ENCODE measurements around the gene WDFY4. TPM values are rescaled to one million over a fixed set of nuclear protein-coding genes. Genes with fewer than 3 reads are reported as not detected.

WDFY4 gene
- total RNA-seq, 1 donor from 2014 or later, result not detected

DNA sequence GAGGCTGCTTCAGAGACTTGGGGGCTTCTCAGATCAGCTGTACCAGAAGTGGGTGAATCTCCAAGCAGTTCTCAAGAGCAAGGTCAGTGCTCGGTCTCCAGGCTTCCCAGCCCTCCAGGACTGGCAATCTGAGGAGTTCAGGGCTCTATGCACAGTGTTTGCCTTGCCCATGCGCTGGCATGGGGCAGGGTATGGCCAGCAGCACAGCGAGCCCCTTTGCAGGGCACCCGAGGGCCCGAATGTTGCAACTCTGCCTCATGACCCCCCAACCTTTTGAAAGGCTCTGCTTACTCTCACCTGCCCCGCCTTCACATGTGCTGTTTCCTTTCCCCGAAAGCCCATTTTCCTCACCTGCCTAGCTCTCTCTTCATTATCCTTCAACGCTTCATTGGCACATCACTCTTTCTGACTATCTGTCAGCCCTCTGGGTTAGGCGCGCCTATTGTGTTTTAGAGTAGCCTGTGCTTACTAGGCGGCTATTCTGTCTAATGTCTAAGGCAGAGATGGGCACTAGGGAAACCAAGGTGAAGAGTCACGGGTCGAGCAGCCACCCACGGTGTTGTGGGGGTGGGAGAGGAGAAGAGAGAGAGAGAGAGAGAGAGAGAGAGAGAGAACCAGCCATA is 83.6 kb downstream of the WDFY4 start:
- H3F3A ChIP-seq (ENCODE audit: low read depth), result no peaks in the 10 kb centered on the region

DNA sequence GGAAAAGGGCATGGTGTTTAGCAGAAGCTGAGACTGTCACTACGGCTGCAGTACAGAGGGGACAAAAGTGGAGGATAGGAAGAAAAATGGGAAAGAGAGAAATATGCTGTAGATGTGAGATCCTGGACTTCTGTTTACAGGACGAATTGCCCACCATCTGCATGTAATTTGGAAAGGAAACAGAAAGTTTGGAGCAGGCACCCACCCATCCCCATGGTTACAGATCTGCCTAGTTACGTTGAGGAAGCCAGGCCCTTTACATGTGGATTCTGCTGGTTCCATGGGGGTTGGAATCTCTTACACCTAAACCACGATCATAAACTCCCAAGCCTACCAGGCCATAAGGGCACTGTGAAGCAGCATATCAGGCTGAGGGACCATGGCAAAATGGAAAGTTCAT is 84.3 kb downstream of the WDFY4 start:
- no peak overlapping the region for H3K9ac ChIP-seq
- no peaks in the 10 kb centered on the region for H3K27me3 ChIP-seq
- H3K4me1 Mint-ChIP-seq, result no peaks in the 10 kb centered on the region
- no peaks in the 10 kb centered on the region for H3F3A ChIP-seq (ENCODE audit: low read depth)
- no peak overlapping the region for H2AFZ ChIP-seq (replicated peaks)
- H3K9me3 ChIP-seq (ENCODE audit: low read depth), result no peaks in the 10 kb centered on the region
- DNase-seq (ENCODE audit: low spot score), result no peak
- no peak overlapping the region for H3K4me3 Mint-ChIP-seq
- no peak overlapping the region for H3K27ac ChIP-seq
- no peak overlapping the region for H3K4me3 ChIP-seq
- no peaks in the 10 kb centered on the region for H3K9me3 Mint-ChIP-seq
- no peaks in the 10 kb centered on the region for H4K20me1 ChIP-seq (ENCODE audit: low read depth)
- H3K36me3 Mint-ChIP-seq, result no peaks in the 10 kb centered on the region
- H3K79me2 ChIP-seq (ENCODE audit: low read depth), result no peaks in the 10 kb centered on the region
- peaks cover 5% of the 10 kb centered on the region for H3K27me3 Mint-ChIP-seq (ENCODE audit: insufficient read depth, low read depth)
- no peak overlapping the region for H3K4me2 ChIP-seq
- H3K4me1 ChIP-seq, result peaks cover 4% of the 10 kb centered on the region
- TF ChIP-seq EZH2 (IDR thresholded peaks at IDR 0.05), result no peak
- no peak for TF ChIP-seq CTCF (IDR thresholded peaks at IDR 0.05)
- TF ChIP-seq EZH2phosphoT487 (IDR thresholded peaks at IDR 0.05), result no peak
- H3K36me3 ChIP-seq, result no peaks in the 10 kb centered on the region
- H3K27ac Mint-ChIP-seq, result no peak overlapping the region

More for the DNA sequence above, 83.6 kb downstream of the WDFY4 start:
- Histone ChIP-seq H3K36me3 (no peaks in the 10 kb centered on the region), H3K4me1 (peaks cover 4% of the 10 kb centered on the region), H3K79me2 (ENCODE audit: low read depth) (no peaks in the 10 kb centered on the region), H3K4me3 (no peak overlapping the region), H2AFZ (replicated peaks) (no peak overlapping the region), H3K9me3 (ENCODE audit: low read depth) (no peaks in the 10 kb centered on the region), H3K27ac (no peak overlapping the region), H3K9ac (no peak overlapping the region), H3K4me2 (no peak overlapping the region), H3K27me3 (no peaks in the 10 kb centered on the region), H4K20me1 (ENCODE audit: low read depth) (no peaks in the 10 kb centered on the region)
- no peak for DNase-seq (ENCODE audit: low spot score)
- Mint-ChIP-seq H3K27me3 (ENCODE audit: insufficient read depth, low read depth) (peaks cover 5% of the 10 kb centered on the region), H3K27ac (no peak overlapping the region), H3K36me3 (no peaks in the 10 kb centered on the region), H3K4me1 (no peaks in the 10 kb centered on the region), H3K4me3 (no peak overlapping the region), H3K9me3 (no peaks in the 10 kb centered on the region)
- TF ChIP-seq EZH2phosphoT487 (IDR thresholded peaks at IDR 0.05) (no peak), EZH2 (IDR thresholded peaks at IDR 0.05) (no peak), CTCF (IDR thresholded peaks at IDR 0.05) (no peak)

- Mint-ChIP-seq H3K27me3 (ENCODE audit: insufficient read depth, low read depth) (peaks cover 5% of the 10 kb centered on the region), H3K36me3 (no peaks in the 10 kb centered on the region), H3K27ac (no peak overlapping the region), H3K9me3 (no peaks in the 10 kb centered on the region), H3K4me1 (no peaks in the 10 kb centered on the region), H3K4me3 (no peak overlapping the region)
- Histone ChIP-seq H3K27ac (no peak overlapping the region), H4K20me1 (ENCODE audit: low read depth) (no peaks in the 10 kb centered on the region), H3K27me3 (no peaks in the 10 kb centered on the region), H3K4me2 (no peak overlapping the region), H2AFZ (replicated peaks) (no peak overlapping the region), H3F3A (ENCODE audit: low read depth) (no peaks in the 10 kb centered on the region), H3K9ac (no peak overlapping the region), H3K79me2 (ENCODE audit: low read depth) (no peaks in the 10 kb centered on the region), H3K4me1 (peaks cover 4% of the 10 kb centered on the region), H3K4me3 (no peak overlapping the region), H3K36me3 (no peaks in the 10 kb centered on the region), H3K9me3 (ENCODE audit: low read depth) (no peaks in the 10 kb centered on the region)
- TF ChIP-seq CTCF (IDR thresholded peaks at IDR 0.05) (no peak), EZH2 (IDR thresholded peaks at IDR 0.05) (no peak), EZH2phosphoT487 (IDR thresholded peaks at IDR 0.05) (no peak)
- DNase-seq (ENCODE audit: low spot score), result no peak
These were observed 85.2 kb downstream of the WDFY4 start for GRCh38 chr10:48769706-48770435.
